ENCODE results near the gene HIVEP3.

HIVEP3 gene

DNA sequence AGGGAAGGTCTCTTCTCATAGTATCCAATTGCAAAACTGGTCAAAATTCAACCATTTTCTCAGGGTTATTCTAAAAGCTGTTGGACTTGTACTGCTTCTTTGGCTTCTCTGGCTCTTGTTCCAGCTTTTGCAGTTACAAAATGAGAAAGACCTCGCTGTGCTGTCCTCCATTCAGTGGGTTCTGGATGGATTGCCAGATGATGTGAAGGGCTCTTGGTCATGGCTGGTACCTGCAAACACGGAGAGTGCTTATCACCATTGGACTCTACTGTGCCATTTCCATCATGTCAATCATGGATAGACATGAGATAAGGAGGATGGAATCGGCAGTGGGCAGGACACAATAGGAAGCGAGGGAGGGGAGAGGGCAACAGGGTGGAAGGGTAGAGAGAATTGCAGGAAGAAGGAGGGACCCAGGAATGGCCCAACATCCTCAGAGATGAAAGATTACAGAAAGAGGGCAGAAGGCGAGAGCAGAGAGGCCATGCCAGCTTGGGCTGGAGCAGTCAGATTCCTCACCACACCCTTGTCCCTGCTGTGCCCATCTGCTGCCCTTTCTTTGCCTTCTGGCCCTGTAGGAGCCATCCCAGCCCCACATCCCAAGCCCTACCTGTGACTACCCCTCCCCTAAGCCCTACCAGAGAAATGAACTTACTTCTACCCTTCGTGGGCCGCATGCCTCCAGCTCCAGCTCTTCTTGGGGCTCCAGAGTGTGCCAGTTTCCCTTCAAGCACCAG, 70.3 kb downstream of the HIVEP3 start:
- DNase-seq (ENCODE audit: low spot score) = no peak

DNA sequence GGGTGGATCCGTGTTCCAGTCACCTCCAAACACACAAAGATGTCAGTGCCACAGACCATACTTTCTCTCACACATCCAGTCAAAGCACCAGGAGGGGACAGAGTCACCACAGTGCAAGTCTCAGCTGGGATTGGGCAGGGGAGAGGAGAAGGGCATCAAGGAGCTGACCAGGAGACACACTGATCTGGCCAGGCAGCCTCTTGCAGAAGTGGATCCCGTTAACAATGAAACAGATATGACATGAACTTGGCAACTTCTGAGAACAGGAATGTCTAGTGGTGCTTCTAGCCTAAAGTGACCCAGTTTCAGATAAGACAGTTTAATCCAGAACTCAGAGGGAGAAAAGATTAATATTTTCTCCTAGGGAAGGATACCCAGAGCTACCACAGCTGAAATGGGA, 71.0 kb downstream of the HIVEP3 start:
- no peak for DNase-seq (ENCODE audit: low spot score)

DNA sequence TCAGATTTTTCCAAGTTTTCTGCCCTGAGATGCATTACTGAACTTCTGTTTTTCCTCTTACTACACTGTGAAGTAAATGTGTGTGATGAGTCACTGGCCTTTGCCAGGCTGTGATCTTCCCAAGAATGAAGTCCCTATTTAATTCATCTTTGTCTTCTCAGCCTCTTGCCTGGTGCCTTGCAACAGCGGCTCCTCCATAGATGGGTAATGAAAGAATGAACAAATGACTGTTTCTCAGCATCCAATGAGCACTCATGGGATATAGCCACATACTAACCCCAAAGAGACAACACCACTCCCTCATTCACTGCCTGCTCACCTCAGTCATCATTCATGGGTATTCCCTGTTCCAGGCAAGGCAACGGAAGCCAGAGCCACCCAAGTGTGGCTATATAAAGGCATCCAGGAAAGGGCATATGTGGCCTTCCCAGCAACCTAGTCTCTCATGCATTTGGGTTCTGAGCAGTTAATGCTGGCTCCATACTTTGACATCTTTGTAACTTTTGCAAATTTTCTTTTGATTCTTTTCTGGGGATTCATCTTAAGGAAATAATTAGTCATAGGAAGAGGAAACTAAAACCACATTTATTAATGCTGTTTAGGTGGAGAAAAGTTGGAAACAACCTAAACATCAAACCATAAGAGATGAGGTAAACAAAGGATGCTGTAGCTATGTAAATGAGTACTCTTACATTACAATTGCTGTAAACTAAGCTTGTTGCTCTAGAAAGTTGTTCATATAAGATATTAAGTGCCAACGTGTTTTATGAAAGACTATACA, 71.9 kb downstream of the HIVEP3 start:
- DNase-seq (ENCODE audit: low spot score) = peak; percentile 55

DNA sequence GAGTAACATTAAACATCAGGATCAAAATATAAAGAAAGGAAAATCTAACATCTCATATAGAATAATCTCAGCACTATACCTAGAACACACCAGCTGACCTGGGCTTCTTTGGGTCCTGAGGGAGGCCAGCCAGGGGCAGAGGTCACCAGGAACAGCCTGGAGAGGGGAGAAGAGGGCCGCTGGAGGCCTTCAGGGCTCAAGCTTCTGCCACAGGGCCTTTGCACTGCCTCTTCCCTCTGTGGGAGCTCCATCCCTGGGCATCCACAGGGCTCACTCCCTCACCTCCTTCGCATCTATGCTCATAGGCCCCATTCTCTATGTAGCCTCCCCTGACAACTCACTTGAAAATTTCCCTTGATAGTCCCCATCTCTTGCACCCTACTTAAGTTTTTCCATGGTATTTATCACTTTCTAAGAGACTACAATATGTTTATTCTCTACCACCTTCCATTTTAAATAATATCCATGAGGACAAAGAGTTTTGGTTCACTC, 73.9 kb downstream of the HIVEP3 start:
- no peak for DNase-seq (ENCODE audit: low spot score)

DNA sequence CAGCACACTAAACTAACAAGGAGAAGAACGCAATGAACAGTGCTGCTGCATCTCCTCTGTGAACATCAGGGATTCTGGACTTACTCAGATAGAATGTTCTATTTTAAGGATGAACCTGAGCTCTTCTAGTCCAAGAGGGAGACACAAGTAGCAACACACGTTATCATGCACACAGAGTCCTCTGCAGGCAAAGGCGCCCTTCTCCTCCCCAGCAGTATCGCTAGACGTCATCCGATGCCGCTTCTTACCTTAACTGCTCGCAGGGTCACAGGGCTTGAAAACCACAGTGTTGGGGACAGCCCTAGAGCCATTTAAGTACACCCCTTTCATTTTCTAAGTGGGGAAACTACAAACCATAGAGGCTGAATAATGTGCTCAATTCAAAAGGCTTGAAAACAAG, 74.5 kb downstream of the HIVEP3 start:
- no peak for DNase-seq (ENCODE audit: low spot score)

DNA sequence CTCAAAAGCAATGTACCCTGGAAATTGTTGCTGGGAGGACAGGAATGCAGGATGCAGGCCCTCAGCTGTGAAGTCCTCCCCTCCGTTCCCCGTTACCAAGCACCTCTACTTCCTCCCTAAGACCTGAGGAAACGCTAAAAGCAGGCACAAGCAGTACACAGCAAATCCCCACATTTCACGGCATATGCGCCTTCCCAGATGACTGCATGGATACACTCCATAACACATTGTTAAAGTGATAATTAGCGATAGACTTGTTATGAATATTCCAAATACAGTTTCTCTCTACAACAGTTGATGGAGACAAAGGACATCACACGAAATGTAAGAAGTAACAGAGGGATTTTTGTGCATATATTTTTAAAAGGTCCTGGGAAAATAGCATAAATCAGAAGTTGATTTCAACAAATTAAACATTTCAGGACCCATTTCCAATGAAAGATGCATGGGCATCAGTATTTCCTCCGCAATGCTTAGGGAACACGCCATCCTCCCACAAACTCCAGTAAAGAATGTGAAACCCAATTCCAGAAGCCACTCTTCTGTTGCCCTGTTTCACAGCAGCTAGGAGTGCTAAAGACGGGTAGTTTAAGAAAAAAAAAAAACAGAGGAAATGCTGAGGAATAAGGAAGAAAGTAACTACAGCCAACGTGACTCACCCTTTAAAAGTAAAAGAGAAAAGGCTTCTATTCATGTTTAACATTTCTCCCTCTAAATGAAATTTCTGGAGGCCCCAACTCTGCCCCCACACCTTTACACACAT, 75.5 kb downstream of the HIVEP3 start:
- DNase-seq (ENCODE audit: low spot score) = peak; percentile 70

DNA sequence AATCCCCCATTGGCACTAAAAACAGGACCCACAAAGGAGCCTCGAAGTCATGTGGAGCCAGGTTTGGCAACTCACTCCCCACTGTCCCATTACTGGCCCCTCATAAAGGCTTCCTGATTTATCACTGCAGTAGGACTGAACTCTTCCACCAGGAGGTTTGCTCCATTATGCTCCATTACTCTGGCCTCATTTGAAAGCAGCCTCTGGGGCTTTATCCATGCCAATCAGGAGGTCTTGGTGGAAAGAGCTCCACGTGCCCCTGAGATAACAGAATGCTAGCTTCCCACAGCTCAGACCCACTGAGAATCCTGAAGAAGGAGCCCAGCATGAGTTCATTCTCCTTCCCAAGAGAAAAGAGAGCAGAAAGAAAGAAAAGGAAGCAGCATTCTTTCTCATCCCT, 76.4 kb downstream of the HIVEP3 start:
- DNase-seq (ENCODE audit: low spot score) = no peak

DNA sequence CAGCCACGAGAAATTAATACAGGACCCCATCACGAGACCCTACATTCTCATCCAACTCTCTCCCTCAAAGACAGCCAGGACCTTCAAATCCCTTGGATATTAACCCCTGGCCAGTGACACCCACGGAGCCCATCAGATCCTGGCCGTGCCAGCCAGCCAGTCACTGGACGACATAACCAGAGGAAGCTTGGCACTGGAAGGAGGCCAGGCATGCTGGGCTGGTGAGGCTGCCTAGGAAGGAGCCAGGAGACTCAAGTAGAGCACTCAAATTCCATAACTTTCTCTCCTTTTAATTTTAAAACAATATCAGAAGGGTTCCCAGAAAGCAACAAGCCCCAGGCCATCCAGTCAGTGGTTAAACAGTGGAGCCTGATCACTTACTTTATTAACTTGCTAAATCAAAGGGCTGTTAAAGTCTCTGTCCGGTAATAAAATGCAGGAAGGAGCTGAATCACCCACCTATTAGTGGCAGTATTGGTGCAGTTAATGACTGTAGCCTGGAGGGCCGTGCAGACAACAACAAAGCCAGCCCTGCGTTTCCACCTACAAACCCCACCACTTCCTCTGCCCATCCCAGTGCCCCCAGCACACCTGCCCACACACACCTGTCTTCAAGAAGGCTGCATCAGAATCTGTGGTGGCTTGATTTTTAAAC, 78.0 kb downstream of the HIVEP3 start:
- no peak for DNase-seq (ENCODE audit: low spot score)

DNA sequence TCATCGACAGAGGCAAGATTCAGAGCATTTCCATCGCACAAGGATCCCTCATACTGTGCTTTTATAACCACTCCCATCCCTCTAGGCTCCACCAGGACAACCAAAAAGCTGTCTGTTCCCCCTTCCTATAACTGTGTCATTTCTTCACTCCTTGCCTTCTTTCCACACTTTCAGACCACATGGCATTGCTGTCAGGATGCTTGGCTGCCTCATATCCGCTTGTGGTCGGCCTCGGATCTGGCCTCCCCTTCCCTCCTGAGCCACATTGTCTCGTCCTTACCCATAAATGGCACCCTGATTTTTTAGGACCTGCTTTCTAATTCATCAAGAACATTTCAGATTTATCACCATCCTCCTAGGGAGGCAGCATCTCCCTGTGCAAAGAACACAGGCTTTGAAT, 80.5 kb downstream of the HIVEP3 start:
- no peak for DNase-seq (ENCODE audit: low spot score)

DNA sequence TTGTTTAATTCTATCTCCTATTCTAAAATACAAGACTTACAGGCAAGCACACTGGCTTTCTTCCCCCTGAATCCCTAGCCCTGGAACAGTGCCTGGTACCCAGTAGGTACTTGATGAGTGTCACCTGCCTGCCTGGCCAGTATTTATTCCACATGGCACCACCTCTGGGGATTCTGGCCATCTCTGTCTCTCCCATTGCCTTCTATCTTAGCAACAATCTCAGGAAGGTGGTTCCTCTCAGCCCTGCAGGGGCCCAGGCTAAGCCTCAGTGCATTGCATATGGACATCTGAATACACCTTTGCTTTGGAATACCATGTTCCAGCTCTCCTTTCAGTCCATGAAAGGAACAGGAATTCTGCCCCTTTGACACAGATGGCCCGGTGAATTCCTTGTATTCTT, 81.0 kb downstream of the HIVEP3 start:
- no peak for DNase-seq (ENCODE audit: low spot score)

DNA sequence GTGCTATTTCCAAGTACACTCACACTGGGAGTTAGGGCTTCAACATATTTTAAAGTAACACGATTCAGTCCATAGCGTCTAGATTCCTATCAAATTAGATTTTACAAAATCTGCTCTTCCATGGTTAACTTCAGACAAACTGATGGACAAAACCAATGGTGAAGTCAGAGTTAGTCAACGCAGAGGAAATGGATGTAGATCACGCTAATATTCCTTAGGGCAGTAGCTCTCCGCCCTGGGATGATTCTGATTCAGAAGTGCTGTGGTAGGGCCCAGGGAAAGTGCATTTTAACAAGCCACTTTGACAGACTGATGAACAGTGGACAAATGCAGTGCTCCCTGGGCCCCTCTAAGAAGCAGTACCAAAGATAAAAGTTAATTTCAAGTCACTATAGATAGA, 83.2 kb downstream of the HIVEP3 start:
- DNase-seq (ENCODE audit: low spot score) = no peak

DNA sequence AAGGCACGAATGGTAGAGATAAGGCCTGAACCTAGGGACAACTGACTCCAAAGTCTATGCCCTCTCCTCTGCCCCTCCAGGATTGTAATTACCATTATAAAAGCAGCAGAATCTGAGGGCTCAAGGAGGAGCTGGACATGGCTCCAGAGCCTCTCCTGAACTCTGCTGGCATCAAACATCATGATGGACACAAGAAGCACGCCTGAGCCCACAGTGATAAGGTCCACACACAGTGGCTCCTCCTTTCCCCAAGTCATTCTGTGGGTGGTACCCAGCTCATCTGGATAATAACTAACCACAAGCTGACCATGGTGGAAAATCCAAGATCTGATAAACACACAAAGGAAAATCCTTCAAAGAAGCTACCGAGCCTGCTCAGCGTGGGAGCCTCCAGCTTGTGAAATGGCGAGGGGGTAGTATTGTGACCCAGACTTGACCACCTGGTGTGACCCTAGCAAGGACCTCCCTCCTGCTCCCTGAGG, 85.2 kb downstream of the HIVEP3 start:
- DNase-seq (ENCODE audit: low spot score) = no peak

DNA sequence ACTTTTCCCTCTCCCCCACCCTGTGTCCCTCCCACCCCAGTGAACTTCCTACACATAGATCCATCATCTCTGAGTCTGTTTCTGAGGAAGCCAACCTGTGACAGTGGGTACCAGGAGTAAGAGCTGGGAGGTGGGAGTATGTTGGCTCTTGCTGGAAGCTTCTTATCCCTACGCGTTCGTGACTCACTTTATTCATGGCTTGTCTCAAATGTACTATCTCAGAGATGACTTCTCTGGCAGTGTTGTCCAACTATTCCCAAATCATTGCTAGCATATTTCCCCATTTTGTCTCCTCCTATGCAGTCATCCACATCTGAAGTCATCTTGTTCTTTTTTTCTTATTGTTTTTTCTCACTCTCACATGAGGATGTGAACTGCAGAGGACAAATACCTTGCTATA, 88.0 kb downstream of the HIVEP3 start:
- no peak for DNase-seq (ENCODE audit: low spot score)

DNA sequence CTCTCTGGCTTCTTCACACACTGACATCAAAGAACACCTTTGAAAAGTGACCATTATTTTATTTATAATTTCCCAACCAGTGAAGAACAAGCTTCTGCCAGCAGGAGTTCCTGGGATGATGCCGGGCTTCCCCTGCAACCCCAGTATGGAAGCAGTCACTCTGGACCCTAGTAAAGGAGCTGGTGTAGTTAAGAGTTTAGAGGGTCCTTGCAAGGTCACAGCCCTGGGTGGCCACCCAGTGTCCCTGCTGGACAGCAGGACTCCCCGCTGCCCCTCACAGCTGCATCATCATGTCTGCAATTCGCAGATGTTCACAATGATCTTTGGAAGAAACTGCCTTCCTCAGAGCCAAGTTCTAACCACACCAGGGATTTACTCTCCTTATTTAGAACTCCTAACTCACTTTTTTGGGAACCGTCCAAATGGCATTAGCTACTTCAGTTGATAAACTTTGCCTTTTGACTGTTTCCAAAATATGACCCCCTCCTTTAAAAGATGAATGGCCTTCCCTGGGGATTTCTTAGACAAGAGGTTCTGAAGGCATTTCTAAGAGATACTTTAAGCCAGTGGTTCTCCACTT, 90.6 kb downstream of the HIVEP3 start:
- no peak for DNase-seq (ENCODE audit: low spot score)

DNA sequence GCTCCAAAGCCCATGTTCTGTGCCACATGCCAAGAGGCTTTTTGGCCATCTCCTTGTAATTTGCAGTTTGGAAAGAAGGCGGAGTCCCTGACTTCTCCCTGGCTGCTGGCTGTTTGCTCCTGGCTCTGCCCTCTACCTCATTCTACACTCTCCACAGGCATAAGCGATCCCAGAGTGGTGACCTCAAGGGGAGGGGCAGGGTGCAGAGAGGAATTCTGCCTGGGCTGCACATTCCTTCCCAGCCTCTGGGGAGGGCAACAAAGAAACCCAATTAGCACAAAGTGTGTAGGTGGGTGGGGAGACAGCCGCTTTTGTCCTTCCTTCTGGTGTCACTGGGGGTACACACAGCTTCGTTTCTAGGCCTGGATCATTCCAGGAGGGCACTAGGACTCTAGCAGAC, 95.3 kb downstream of the HIVEP3 start:
- DNase-seq (ENCODE audit: low spot score) = peak; percentile 55

DNA sequence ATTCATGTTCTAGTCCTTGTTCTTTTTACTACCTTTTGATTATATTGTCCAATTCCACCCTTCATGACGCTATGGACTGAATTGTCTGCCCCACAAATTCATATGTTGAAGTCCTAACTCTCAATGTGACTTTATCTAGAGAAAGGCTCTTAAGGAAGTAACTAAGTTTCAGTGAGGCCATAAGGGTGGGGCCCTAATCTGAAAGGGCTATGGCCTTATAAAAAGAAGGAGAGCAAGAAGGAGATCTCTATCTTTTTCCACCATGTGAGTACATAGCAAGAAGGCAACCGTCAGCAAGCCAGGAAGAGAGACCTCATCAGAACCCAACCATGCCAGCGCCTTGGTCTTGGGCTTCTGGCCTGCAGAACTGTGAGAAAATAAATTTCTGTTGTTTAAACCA, 95.9 kb downstream of the HIVEP3 start:
- no peak for DNase-seq (ENCODE audit: low spot score)

DNA sequence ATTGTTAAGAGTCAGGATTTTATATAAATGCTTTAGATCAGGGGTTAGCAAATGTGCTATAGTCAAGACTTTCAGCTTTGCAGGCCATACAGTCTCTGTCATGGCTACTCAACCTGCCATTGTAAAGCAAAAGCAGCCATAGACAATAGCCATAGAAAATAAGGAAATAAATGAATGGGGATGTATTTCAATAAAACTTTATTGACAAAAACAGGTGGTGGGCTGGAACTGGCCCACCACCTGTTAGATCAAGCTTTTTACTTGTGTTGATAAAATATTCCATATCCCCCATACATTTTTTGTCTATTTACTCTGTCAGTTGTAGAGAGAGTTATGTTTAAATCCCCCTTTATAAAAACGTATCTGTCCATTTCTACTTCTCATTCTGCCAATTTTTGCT, 98.9 kb downstream of the HIVEP3 start:
- no peak for DNase-seq (ENCODE audit: low spot score)

DNA sequence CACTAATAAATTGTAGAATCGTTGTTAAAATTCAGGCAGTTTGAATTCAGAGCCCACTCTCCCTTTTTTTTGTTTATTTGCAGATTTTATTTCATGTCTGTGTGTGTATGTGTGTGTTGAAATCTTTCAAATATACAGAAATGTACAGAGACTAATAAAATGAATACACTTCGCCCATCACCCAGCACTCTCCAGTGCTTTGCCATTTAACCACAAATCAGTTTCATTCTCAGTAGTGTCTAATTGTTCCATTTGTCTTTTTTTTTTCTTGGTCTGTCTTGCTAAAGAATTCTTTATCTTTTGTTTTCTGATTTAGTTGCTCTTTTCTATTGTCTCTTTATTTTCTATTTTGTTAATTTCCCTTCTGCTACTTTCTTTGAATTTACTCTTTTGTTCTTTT, 99.7 kb downstream of the HIVEP3 start:
- no peak for DNase-seq (ENCODE audit: low spot score)

DNA sequence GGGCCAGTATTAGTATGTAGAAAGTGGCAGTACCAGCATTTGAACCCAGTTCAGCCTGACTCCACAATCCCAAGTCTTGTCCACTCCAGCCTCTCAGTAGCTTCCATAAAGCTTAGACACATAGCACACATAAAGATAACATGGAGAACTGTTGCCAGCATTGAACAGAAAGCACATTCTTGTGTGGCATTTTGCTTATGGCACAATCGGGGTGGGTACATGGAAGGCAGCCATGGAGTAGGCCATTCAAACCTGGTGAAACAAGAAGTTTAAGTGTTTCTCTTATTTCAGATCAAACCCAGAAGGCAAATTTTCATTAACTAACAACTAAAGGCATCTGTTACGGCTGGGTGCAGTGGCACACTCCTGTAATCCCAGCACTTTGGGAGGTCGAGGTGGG, 102.7 kb downstream of the HIVEP3 start:
- no peak for DNase-seq (ENCODE audit: low spot score)

DNA sequence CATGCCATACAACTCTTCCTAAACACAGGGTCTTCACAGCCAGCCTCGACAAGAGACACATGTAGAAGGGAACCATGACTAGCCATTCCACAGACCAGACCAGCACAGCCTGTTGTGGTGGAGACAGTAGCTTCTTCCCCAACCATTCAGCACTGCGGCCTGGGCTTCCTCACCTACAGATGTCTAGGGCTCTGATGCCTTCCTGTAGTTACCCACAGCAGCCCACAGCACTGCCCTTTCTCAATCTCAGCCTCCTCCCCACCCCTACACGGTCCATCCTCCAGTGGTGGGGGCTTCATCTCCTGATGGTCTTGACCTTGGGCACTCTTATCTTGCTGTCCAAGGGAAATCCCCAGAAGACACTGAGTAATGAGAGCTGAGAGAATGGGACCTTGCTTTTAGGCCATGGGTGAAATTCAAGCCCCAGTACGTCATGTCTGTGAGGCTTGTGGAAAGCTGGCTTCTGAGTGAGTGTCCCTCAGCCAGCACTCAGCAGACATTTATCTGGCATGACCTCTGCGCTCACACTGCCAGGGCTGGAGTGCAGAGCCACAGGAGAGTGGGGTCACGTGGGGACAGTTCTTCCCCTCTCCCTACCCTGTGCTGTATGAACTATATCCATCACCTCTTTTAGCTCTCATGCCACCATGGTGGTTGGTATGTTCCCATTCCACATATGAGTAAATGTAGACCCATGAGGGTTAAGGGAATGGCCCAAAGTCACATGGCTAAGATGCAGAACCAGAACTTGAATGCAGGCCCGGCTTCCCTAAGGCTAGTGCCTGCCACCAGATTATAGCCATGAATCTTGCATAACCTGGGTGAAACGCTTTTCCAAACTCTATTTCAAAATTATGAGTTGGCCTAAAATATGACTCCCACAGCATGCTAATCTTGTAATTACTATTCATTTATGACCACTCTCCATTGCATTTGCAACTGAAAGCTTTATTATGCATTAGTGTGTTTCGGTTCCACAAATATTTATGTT, 104.7 kb downstream of the HIVEP3 start:
- DNase-seq (ENCODE audit: low spot score) = no peak

DNA sequence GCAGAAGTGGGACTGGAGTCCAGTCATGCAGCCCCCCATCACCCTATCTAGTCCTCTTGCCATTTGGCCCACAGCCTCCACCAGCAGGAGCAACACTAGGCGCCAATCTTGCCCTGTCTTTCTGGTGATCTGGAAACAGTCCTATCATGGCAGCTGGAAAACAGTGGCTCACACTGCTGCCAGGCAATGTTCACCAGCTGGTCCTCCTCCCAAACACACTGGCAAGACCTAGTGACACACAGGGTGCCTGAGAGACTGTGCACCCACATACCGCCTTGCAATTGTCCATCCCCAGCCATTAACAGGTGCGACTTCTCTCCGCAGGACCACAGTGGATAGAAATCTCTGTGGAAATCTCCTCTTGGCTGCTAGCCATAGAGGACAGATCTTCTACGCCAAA, 105.5 kb downstream of the HIVEP3 start:
- DNase-seq (ENCODE audit: low spot score) = no peak
